Transverse colon (tissue), 4 donors: ENCODE results near the gene GRIK4. TPM values are rescaled to one million over a fixed set of nuclear protein-coding genes. Genes with fewer than 3 reads are reported as not detected.

Experiments used
- DNase-seq: peaks from one replicate; pipeline ENCODE4 v3.0.0-alpha.2; 2019
- H3K27ac ChIP-seq, 4 donors: fragments of 200-600 bp; sonication (generic); 2 replicates each; pipeline ENCODE4 v1.5.1; 2016 to 2018; ENCODE audit warnings: inconsistent platforms in 4 of 4
- H3K27me3 ChIP-seq: fragments of 200-600 bp; sonication (generic); 2 replicates; pipeline ENCODE4 v1.5.1; 2017; ENCODE audit warnings: inconsistent platforms
- H3K36me3 ChIP-seq, 4 donors: fragments of 200-600 bp; sonication (generic); 2 replicates each; pipeline ENCODE4 v1.5.1; 2017 to 2019; ENCODE audit warnings: inconsistent platforms in 4 of 4
- H3K4me1 ChIP-seq, 4 donors: fragments of 200-600 bp; sonication (generic); 2 replicates each; pipeline ENCODE4 v1.5.1; 2017 to 2020; ENCODE audit warnings: inconsistent platforms in 4 of 4
- H3K4me3 ChIP-seq, 4 donors: fragments of 200-600 bp; sonication (generic); 1 replicate in 1 of 4; 2 replicates in 3 of 4; pipeline versions ENCODE4 v1.5.1 to v1.6.1; 2017 to 2019; ENCODE audit warnings: inconsistent platforms in 4 of 4
- H3K9me3 ChIP-seq, 2 donors: fragments of 200-600 bp; sonication (generic); 2 replicates each; pipeline ENCODE4 v1.5.1; 2017 to 2019; ENCODE audit warnings: inconsistent platforms in 2 of 2
- EP300 ChIP-seq: sonication (generic); formaldehyde crosslinking; IDR thresholded peaks from one replicate; pipeline ENCODE4 v1.6.1; 2017; ENCODE audit warnings: antibody characterized with exemption, low read depth
- POLR2A ChIP-seq: fragments of 450-650 bp; IDR thresholded peaks from one replicate; pipeline ENCODE4 v1.6.1; 2016; ENCODE audit warnings: antibody characterized with exemption, mild to moderate bottlenecking, moderate library complexity
- POLR2AphosphoS5 ChIP-seq, 3 donors: sonication (generic); formaldehyde crosslinking; IDR thresholded peaks; one replicate each; pipeline ENCODE4 v1.6.1; 2016; ENCODE audit warnings: antibody characterized with exemption in 3 of 3
- WGBS, 2 donors: methylation state at CpG; one replicate each; pipeline ENCODE4 v1.1.5; 2018; ENCODE audit warnings: low coverage in 1 of 2; 5-methylcytosine and 5-hydroxymethylcytosine counted together
- in situ Hi-C, 4 donors: fragments of 200-750 bp; cut with MboI; loops; one replicate each; pipeline versions ENCODE4 v1.15.0 to v1.15.1; 2017; ENCODE audit warnings: low sequenced_read_pairs in 3 of 4, low pct_ligation_motif_present in 1 of 4, low pct_unique_long_range_greater_than_20kb in 1 of 4
- intact Hi-C: fragments of 100-400 bp; cut with DNase I; formaldehyde crosslinking; loops from one replicate; pipeline ENCODE4 v1.15.1; 2023; ENCODE audit warnings: low total_unique reads
- total RNA-seq, 4 donors: library from RNA; depleted of rRNA; stranded (reverse); fragments of >200 nt; gene quantifications; one replicate each; pipeline ENCODE4 v1.1.0, GENCODE V29; 2016
- TF ChIP-seq, protein P1 (sequence below), 5 experiments: fragments of 200-600 bp in 3 of 5; fragments of 450-650 bp in 2 of 5; sonication (generic) in 3 of 5; IDR thresholded peaks; 1 replicate in 2 of 5; 2 replicates in 3 of 5; pipeline ENCODE4 v1.5.1; 2016 to 2017; ENCODE audit warnings: antibody characterized with exemption in 5 of 5, inconsistent platforms in 3 of 5, mild to moderate bottlenecking in 2 of 5, moderate library complexity in 1 of 5

Gene GRIK4
- total RNA-seq, 4 donors from 2014 or later: 2.6 TPM; not detected in 3

DNA sequence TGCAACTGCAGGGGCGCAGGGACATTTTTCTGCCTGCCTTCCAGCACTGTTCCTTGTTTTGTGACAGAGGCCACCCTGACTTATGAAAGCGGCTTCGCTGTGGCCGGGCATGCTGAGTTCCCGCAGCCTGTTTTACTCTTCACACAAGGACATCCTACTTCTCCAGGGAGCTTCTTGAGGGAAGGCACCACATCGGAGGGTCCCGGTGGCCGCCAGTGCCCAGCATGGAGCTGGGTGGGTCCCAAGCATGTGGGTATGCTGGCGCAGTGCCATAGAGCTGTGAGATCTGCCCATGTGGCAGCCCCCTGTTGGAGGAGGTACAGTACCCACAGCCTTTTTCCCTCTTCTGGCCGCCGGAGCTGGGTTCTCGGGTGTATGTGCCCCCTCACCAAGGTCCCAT lies 136.1 kb downstream of the GRIK4 start:
- intact Hi-C loops (no loop called here), in situ Hi-C loops (no loop called here)
- H3K4me1 ChIP-seq: no peaks in the 10 kb centered on the region
- no peaks in the 10 kb centered on the region for H3K27me3 ChIP-seq
- 84% methylated on average over 12 of the region's 12 CpGs; no CpG with 5 or more reads in 1 of the 2 donors for WGBS, 2 donors
- TF ChIP-seq POLR2A (no peak), EP300 (no peak), POLR2AphosphoS5 (IDR thresholded peaks at IDR 0.05) (no peak)
- TF ChIP-seq, protein P1, sequence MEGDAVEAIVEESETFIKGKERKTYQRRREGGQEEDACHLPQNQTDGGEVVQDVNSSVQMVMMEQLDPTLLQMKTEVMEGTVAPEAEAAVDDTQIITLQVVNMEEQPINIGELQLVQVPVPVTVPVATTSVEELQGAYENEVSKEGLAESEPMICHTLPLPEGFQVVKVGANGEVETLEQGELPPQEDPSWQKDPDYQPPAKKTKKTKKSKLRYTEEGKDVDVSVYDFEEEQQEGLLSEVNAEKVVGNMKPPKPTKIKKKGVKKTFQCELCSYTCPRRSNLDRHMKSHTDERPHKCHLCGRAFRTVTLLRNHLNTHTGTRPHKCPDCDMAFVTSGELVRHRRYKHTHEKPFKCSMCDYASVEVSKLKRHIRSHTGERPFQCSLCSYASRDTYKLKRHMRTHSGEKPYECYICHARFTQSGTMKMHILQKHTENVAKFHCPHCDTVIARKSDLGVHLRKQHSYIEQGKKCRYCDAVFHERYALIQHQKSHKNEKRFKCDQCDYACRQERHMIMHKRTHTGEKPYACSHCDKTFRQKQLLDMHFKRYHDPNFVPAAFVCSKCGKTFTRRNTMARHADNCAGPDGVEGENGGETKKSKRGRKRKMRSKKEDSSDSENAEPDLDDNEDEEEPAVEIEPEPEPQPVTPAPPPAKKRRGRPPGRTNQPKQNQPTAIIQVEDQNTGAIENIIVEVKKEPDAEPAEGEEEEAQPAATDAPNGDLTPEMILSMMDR (IDR thresholded peaks at IDR 0.05): no peak
- no peak overlapping the region for H3K27ac ChIP-seq
- DNase-seq: no peak
- no peaks in the 10 kb centered on the region for H3K36me3 ChIP-seq
- no peaks in the 10 kb centered on the region for H3K9me3 ChIP-seq
- H3K4me3 ChIP-seq: no peak overlapping the region

DNA sequence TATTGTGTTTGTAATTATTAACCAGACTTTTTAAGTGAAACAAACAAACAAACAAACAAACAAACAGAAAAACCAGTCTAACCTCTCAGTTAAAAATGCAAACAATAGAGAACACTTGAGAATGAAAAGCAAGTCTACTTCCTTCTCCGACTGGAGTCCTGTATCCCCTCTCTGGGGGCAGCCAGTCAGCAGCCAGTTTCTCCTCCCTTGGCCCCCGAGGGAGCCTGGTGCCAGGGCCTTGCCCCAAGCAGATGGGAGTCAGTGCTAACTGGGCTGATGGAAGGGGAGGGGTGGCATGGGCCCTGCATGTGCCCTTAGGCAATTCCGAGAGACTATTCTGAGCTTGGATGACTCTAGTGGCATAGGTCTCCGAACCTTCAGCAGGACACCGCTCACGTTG lies 137.2 kb downstream of the GRIK4 start:
- WGBS, 2 donors: 40 to 65% methylated on average over 1 to 6 of the region's 6 CpGs
- TF ChIP-seq POLR2A (no peak), POLR2AphosphoS5 (IDR thresholded peaks at IDR 0.05) (no peak), EP300 (no peak)
- TF ChIP-seq, protein P1 (IDR thresholded peaks at IDR 0.05): no peak
- DNase-seq: no peak
- no peak overlapping the region for H3K27ac ChIP-seq
- no peaks in the 10 kb centered on the region for H3K9me3 ChIP-seq
- no peak overlapping the region for H3K4me3 ChIP-seq
- H3K36me3 ChIP-seq: no peaks in the 10 kb centered on the region
- in situ Hi-C loops: no loop called here
- H3K27me3 ChIP-seq: no peaks in the 10 kb centered on the region
- H3K4me1 ChIP-seq: no peaks in the 10 kb centered on the region
- intact Hi-C loops: no loop called here

DNA sequence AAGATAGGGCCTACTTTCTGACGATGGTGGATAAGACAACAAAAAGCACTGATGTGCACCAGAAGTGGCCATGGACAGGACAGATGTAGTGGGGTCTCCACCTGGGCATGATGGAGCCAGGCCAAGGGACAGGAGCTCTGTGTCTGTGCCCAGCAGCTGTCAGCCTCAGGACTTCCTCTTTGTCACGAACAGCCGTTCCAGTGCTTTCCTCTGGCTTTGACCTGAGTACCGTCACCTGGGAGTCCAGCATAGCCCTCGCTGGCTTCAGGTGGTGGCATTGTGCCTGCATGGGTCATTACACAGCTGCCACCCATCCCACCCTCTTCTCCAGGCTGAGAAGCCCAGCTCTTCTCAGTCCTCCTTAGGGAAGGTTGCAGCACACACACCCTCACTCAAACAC lies 137.8 kb downstream of the GRIK4 start:
- Histone ChIP-seq H3K9me3 (no peaks in the 10 kb centered on the region), H3K27ac (no peak overlapping the region), H3K4me1 (no peaks in the 10 kb centered on the region), H3K27me3 (no peaks in the 10 kb centered on the region), H3K36me3 (no peaks in the 10 kb centered on the region), H3K4me3 (no peak overlapping the region)
- no peak for DNase-seq
- in situ Hi-C loops: no loop called here
- intact Hi-C loops: no loop called here
- 52% methylated on average over 5 of the region's 5 CpGs; no CpG with 5 or more reads in 1 of the 2 donors for WGBS, 2 donors
- TF ChIP-seq, protein P1 (IDR thresholded peaks at IDR 0.05): no peak
- no peak for TF ChIP-seq EP300
- TF ChIP-seq POLR2A: no peak
- no peak for TF ChIP-seq POLR2AphosphoS5 (IDR thresholded peaks at IDR 0.05)

DNA sequence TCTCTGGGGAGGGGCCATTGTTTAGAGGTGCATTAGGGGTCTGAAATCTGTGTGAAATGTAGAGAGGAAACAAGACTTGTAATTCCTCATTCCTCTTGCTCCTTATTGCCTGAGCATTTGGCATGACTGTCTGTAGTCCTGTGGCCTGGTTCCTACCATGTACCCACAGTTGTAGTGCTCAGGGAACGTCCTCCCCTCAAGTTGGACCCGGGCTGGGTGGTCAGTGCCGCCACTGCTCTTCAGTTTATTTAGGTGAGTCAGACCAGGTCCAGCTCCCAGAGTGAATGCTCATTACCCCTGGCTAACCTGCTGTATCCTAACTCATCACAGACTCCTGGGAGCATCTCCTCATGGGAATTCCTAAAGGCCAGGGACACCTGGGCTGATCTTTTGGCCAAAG lies 139.8 kb downstream of the GRIK4 start:
- intact Hi-C loops: no loop called here
- TF ChIP-seq POLR2AphosphoS5 (IDR thresholded peaks at IDR 0.05): no peak
- TF ChIP-seq, protein P1 (IDR thresholded peaks at IDR 0.05): no peak
- TF ChIP-seq EP300: no peak
- TF ChIP-seq POLR2A: no peak
- 76% methylated on average over 3 of the region's 3 CpGs; no CpG with 5 or more reads in 1 of the 2 donors for WGBS, 2 donors
- H3K9me3 ChIP-seq: no peaks in the 10 kb centered on the region
- no peaks in the 10 kb centered on the region for H3K4me1 ChIP-seq
- H3K27ac ChIP-seq: no peak overlapping the region
- no peaks in the 10 kb centered on the region for H3K27me3 ChIP-seq
- in situ Hi-C loops: no loop called here
- H3K36me3 ChIP-seq: no peaks in the 10 kb centered on the region
- no peak for DNase-seq
- H3K4me3 ChIP-seq: no peak overlapping the region
